ENCODE results near the gene ZNF689.
"Not testable (repeated sequence)": the region's sequence is repeated elsewhere in the genome, so short reads cannot be mapped to it uniquely, and the experiment has no call there.

The ZNF689 gene

DNA sequence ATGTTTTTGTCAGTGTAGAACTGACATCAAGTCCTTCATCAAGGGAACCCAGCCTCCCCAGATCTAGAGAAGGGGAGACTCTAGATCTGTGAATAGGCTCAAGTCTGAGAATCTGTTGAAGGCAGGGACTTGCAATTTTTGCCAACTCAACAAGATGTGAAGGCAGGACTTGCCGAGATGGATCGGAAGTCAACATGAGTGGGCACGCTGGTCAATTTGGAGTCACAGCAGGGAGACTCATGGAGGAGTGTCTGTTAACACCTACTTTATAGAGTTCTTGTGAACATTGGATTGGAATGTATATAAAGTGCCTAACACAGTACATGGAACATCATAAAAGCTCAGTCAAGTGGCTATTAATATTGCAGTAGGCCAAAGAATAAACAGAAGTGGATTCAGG is 10.0 kb downstream of the ZNF689 start:
- Histone ChIP-seq H3F3A (ENCODE audit: insufficient read depth, low read length) (no peaks in the 10 kb centered on the region), H3K27ac (ENCODE audit: low read depth, low read length, poor library complexity, severe bottlenecking) (no peak overlapping the region), H3K4me3 (ENCODE audit: low read depth, low read length, poor library complexity, severe bottlenecking) (no peak overlapping the region), H2AFZ (ENCODE audit: low read length) (no peak overlapping the region), H3K9me2 (ENCODE audit: low read depth, low read length) (no peaks in the 10 kb centered on the region), H3K4me2 (ENCODE audit: low read length) (no peak overlapping the region), H4K20me1 (ENCODE audit: insufficient read depth, low read length) (no peaks in the 10 kb centered on the region), H3K36me3 (ENCODE audit: insufficient read depth, low read length) (peaks cover 20% of the 10 kb centered on the region), H3K9ac (ENCODE audit: low read length) (no peak overlapping the region), H3K27me3 (ENCODE audit: insufficient read depth, low read length) (no peaks in the 10 kb centered on the region), H3K9me3 (ENCODE audit: low read length) (no peaks in the 10 kb centered on the region), H3K4me1 (ENCODE audit: insufficient read depth, low read length, severe bottlenecking) (peaks cover 6% of the 10 kb centered on the region), H3K79me2 (ENCODE audit: insufficient read depth, low read length) (no peaks in the 10 kb centered on the region)
- TF ChIP-seq EZH2 (IDR thresholded peaks at IDR 0.05; ENCODE audit: borderline replicate concordance, low read length) = no peak
- TF ChIP-seq, protein P1, sequence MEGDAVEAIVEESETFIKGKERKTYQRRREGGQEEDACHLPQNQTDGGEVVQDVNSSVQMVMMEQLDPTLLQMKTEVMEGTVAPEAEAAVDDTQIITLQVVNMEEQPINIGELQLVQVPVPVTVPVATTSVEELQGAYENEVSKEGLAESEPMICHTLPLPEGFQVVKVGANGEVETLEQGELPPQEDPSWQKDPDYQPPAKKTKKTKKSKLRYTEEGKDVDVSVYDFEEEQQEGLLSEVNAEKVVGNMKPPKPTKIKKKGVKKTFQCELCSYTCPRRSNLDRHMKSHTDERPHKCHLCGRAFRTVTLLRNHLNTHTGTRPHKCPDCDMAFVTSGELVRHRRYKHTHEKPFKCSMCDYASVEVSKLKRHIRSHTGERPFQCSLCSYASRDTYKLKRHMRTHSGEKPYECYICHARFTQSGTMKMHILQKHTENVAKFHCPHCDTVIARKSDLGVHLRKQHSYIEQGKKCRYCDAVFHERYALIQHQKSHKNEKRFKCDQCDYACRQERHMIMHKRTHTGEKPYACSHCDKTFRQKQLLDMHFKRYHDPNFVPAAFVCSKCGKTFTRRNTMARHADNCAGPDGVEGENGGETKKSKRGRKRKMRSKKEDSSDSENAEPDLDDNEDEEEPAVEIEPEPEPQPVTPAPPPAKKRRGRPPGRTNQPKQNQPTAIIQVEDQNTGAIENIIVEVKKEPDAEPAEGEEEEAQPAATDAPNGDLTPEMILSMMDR (IDR thresholded peaks at IDR 0.05; ENCODE audit: low read length) = no peak

- no peaks in the 10 kb centered on the region for H3K9me2 ChIP-seq (ENCODE audit: low read depth, low read length)
- H3K4me1 ChIP-seq (ENCODE audit: insufficient read depth, low read length, severe bottlenecking) = peaks cover 5% of the 10 kb centered on the region
- no peaks in the 10 kb centered on the region for H3K79me2 ChIP-seq (ENCODE audit: insufficient read depth, low read length)
- H3K27me3 ChIP-seq (ENCODE audit: insufficient read depth, low read length) = no peaks in the 10 kb centered on the region
- no peak overlapping the region for H3K4me3 ChIP-seq (ENCODE audit: low read depth, low read length, poor library complexity, severe bottlenecking)
- no peak overlapping the region for H3K9ac ChIP-seq (ENCODE audit: low read length)
- H3K27ac ChIP-seq (ENCODE audit: low read depth, low read length, poor library complexity, severe bottlenecking) = no peak overlapping the region
- H3F3A ChIP-seq (ENCODE audit: insufficient read depth, low read length) = no peaks in the 10 kb centered on the region
- H3K4me2 ChIP-seq (ENCODE audit: low read length) = no peak overlapping the region
- H2AFZ ChIP-seq (ENCODE audit: low read length) = no peak overlapping the region
- H3K9me3 ChIP-seq (ENCODE audit: low read length) = no peaks in the 10 kb centered on the region
- H4K20me1 ChIP-seq (ENCODE audit: insufficient read depth, low read length) = no peaks in the 10 kb centered on the region
- no peaks in the 10 kb centered on the region for H3K36me3 ChIP-seq (ENCODE audit: insufficient read depth, low read length)
- TF ChIP-seq, protein P1 (IDR thresholded peaks at IDR 0.05; ENCODE audit: low read length) = no peak
- no peak for TF ChIP-seq EZH2 (IDR thresholded peaks at IDR 0.05; ENCODE audit: borderline replicate concordance, low read length)
Measured at GRCh38 chr16:30592871-30593270, 17.3 kb downstream of the ZNF689 start.

DNA sequence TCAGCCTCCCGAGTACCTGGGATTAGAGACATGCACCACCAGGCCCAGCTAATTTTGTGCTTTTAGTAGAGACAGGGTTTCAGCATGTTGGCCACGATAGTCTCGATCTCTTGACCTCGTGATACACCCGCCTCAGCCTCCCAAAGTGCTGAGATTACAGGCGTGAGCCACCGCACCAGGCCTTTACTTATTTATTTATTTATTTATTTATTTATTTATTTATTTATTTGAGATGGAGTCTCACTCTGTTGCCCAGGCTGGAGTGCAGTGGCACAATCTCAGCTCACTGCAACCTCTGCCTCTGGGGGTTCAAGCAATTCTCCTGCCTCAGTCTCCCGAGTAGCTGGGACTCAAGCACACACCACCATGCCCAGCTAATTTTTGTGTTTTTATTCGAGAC is 19.3 kb downstream of the ZNF689 start:
- H3K9ac ChIP-seq (ENCODE audit: low read length); H3K27ac ChIP-seq (ENCODE audit: low read depth, low read length, poor library complexity, severe bottlenecking); H3K27me3 ChIP-seq (ENCODE audit: insufficient read depth, low read length); H2AFZ ChIP-seq (ENCODE audit: low read length); H4K20me1 ChIP-seq (ENCODE audit: insufficient read depth, low read length); H3K36me3 ChIP-seq (ENCODE audit: insufficient read depth, low read length); H3K4me3 ChIP-seq (ENCODE audit: low read depth, low read length, poor library complexity, severe bottlenecking); H3K4me2 ChIP-seq (ENCODE audit: low read length); H3K9me3 ChIP-seq (ENCODE audit: low read length); H3K79me2 ChIP-seq (ENCODE audit: insufficient read depth, low read length); H3K9me2 ChIP-seq (ENCODE audit: low read depth, low read length); H3F3A ChIP-seq (ENCODE audit: insufficient read depth, low read length); H3K4me1 ChIP-seq (ENCODE audit: insufficient read depth, low read length, severe bottlenecking): not testable (repeated sequence)

GRCh38 chr16:30589582-30589981 is 20.6 kb downstream of the ZNF689 start:
- H3K4me2 ChIP-seq (ENCODE audit: low read length); H3K27me3 ChIP-seq (ENCODE audit: insufficient read depth, low read length); H3K79me2 ChIP-seq (ENCODE audit: insufficient read depth, low read length); H3K4me3 ChIP-seq (ENCODE audit: low read depth, low read length, poor library complexity, severe bottlenecking); H3K9ac ChIP-seq (ENCODE audit: low read length); H3K9me2 ChIP-seq (ENCODE audit: low read depth, low read length); H3K27ac ChIP-seq (ENCODE audit: low read depth, low read length, poor library complexity, severe bottlenecking); H3K36me3 ChIP-seq (ENCODE audit: insufficient read depth, low read length); H3F3A ChIP-seq (ENCODE audit: insufficient read depth, low read length); H4K20me1 ChIP-seq (ENCODE audit: insufficient read depth, low read length); H2AFZ ChIP-seq (ENCODE audit: low read length); H3K9me3 ChIP-seq (ENCODE audit: low read length): not testable (repeated sequence)
- peaks cover 22% of the 10 kb centered on the region for H3K4me1 ChIP-seq (ENCODE audit: insufficient read depth, low read length, severe bottlenecking)
